ENCODE measurements around the gene RPS26. TPM values are rescaled to one million over a fixed set of nuclear protein-coding genes. Genes with fewer than 3 reads are reported as not detected.

Gene RPS26
- total RNA-seq, 1 experiment from 2014 or later = 60.4 TPM

DNA sequence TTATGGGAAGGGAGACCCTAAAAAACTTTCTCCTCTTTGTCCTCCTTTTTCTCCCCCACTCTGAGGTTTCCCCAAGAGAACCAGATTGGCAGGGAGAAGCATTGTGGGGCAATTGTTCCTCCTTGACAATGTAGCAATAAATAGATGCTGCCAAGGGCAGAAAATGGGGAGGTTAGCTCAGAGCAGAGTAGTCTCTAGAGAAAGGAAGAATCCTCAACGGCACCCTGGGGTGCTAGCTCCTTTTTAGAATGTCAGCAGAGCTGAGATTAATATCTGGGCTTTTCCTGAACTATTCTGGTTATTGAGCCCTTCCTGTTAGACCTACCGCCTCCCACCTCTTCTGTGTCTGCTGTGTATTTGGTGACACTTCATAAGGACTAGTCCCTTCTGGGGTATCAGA is 4.6 kb upstream of the RPS26 start:
- intact Hi-C loops (cut with micrococcal nuclease; ENCODE audit: unreplicated experiment) = no loop called here
- Histone ChIP-seq H3K9me3 (no peaks in the 10 kb centered on the region), H3K4me1 (peaks cover 7% of the 10 kb centered on the region), H3K27me3 (replicated peaks; ENCODE audit: control insufficient read depth, insufficient read depth, low read length) (no peaks in the 10 kb centered on the region), H3K36me3 (ENCODE audit: control insufficient read depth, insufficient read depth, low read length) (peaks cover 4% of the 10 kb centered on the region), H3K4me3 (ENCODE audit: low read depth, low read length) (no peak overlapping the region)
- H3K4me3 Mint-ChIP-seq (ENCODE audit: unreplicated experiment) = no peak overlapping the region
- DNase-seq = no peak
- H3K36me3 Mint-ChIP-seq (ENCODE audit: insufficient read depth, unreplicated experiment) = peaks cover 31% of the 10 kb centered on the region
- no TSS peak for BruUV-seq (replicated peaks)
- H3K27ac Mint-ChIP-seq (ENCODE audit: unreplicated experiment) = no peak overlapping the region
- H3K9me3 Mint-ChIP-seq (ENCODE audit: unreplicated experiment) = no peaks in the 10 kb centered on the region
- no peaks in the 10 kb centered on the region for H3K27me3 Mint-ChIP-seq (ENCODE audit: insufficient read depth, unreplicated experiment)
- POLR2A ChIA-PET = no interaction called here
- peaks cover 7% of the 10 kb centered on the region for H3K4me1 Mint-ChIP-seq (ENCODE audit: low read depth, unreplicated experiment)
- TF ChIP-seq, protein P1, sequence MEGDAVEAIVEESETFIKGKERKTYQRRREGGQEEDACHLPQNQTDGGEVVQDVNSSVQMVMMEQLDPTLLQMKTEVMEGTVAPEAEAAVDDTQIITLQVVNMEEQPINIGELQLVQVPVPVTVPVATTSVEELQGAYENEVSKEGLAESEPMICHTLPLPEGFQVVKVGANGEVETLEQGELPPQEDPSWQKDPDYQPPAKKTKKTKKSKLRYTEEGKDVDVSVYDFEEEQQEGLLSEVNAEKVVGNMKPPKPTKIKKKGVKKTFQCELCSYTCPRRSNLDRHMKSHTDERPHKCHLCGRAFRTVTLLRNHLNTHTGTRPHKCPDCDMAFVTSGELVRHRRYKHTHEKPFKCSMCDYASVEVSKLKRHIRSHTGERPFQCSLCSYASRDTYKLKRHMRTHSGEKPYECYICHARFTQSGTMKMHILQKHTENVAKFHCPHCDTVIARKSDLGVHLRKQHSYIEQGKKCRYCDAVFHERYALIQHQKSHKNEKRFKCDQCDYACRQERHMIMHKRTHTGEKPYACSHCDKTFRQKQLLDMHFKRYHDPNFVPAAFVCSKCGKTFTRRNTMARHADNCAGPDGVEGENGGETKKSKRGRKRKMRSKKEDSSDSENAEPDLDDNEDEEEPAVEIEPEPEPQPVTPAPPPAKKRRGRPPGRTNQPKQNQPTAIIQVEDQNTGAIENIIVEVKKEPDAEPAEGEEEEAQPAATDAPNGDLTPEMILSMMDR (IDR thresholded peaks at IDR 0.05; ENCODE audit: insufficient read depth in 1 of 2, low read depth in 1 of 2, low read length in 1 of 2, severe bottlenecking in 1 of 2, unreplicated experiment in 1 of 2) = no peak
- CTCF ChIA-PET = interaction anchor here (0.6 kb wide), 1 partner anchor 14 kb away, joined by 6 read pairs; no protein-coding TSS in a partner anchor

GRCh38 chr12:56038022-56038655 is 3.6 kb upstream of the RPS26 start:
- intact Hi-C loops (cut with micrococcal nuclease; ENCODE audit: unreplicated experiment) = no loop called here
- Histone ChIP-seq H3K9me3 (no peaks in the 10 kb centered on the region), H3K4me1 (peaks cover 7% of the 10 kb centered on the region), H3K36me3 (ENCODE audit: control insufficient read depth, insufficient read depth, low read length) (peaks cover under 1% of the 10 kb centered on the region), H3K4me3 (ENCODE audit: low read depth, low read length) (no peak overlapping the region), H3K27me3 (replicated peaks; ENCODE audit: control insufficient read depth, insufficient read depth, low read length) (no peaks in the 10 kb centered on the region)
- POLR2A ChIA-PET = interaction anchor here (0.6 to 1.1 kb wide), 2 partner anchors 31 to 45 kb away, joined by 3 to 6 read pairs; no protein-coding TSS in a partner anchor
- peaks cover 13% of the 10 kb centered on the region for H3K4me1 Mint-ChIP-seq (ENCODE audit: low read depth, unreplicated experiment)
- no TSS peak for BruUV-seq (replicated peaks)
- CTCF ChIA-PET = no interaction called here
- no peak for DNase-seq
- H3K27ac Mint-ChIP-seq (ENCODE audit: unreplicated experiment) = no peak overlapping the region
- no peak overlapping the region for H3K4me3 Mint-ChIP-seq (ENCODE audit: unreplicated experiment)
- no peaks in the 10 kb centered on the region for H3K9me3 Mint-ChIP-seq (ENCODE audit: unreplicated experiment)
- H3K36me3 Mint-ChIP-seq (ENCODE audit: insufficient read depth, unreplicated experiment) = peaks cover 34% of the 10 kb centered on the region
- H3K27me3 Mint-ChIP-seq (ENCODE audit: insufficient read depth, unreplicated experiment) = no peaks in the 10 kb centered on the region
- TF ChIP-seq, protein P1 (IDR thresholded peaks at IDR 0.05; ENCODE audit: insufficient read depth in 1 of 2, low read depth in 1 of 2, low read length in 1 of 2, severe bottlenecking in 1 of 2, unreplicated experiment in 1 of 2) = no peak

DNA sequence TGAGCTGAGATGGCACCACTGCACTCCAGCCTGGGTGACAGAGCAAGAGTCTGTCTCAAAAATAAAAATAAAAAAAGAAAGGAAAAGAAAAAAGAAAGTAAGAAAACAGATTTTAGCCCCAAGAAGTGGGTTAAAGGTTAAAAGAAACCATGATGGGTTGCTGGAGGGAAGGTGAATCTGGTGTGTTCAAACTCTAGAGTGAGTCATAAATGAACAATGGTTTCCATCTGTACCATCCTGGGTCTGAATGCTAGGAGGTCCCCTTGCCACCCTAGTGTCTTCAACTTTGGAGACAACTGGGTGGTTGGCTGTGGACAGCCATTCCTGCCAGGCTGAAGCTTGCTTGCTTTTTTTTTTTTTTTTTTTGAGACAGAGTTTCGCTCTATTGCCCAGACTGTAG is 1.6 kb upstream of the RPS26 start:
- no peak overlapping the region for H3K4me3 Mint-ChIP-seq (ENCODE audit: unreplicated experiment)
- Histone ChIP-seq H3K9me3 (no peaks in the 10 kb centered on the region), H3K27me3 (replicated peaks; ENCODE audit: control insufficient read depth, insufficient read depth, low read length) (no peaks in the 10 kb centered on the region), H3K4me1 (peaks cover 10% of the 10 kb centered on the region), H3K36me3 (ENCODE audit: control insufficient read depth, insufficient read depth, low read length) (no peaks in the 10 kb centered on the region; the same call in 1 of the 2 replicates), H3K4me3 (ENCODE audit: low read depth, low read length) (no peak overlapping the region)
- H3K4me1 Mint-ChIP-seq (ENCODE audit: low read depth, unreplicated experiment) = peaks cover 17% of the 10 kb centered on the region
- no peak for DNase-seq
- BruUV-seq (replicated peaks) = no TSS peak
- peaks cover 47% of the 10 kb centered on the region for H3K36me3 Mint-ChIP-seq (ENCODE audit: insufficient read depth, unreplicated experiment)
- TF ChIP-seq, protein P1 (IDR thresholded peaks at IDR 0.05; ENCODE audit: insufficient read depth in 1 of 2, low read depth in 1 of 2, low read length in 1 of 2, severe bottlenecking in 1 of 2, unreplicated experiment in 1 of 2) = no peak
- ChIA-PET CTCF (interaction anchor here (0.7 to 1.4 kb wide), 2 partner anchors 44 to 311 kb away, joined by 4 to 15 read pairs; partner anchors contain the start of gene SUOX), POLR2A (interaction anchor here (1.4 kb wide), 1 partner anchor 43 kb away, joined by 7 read pairs; the partner anchor contains the start of gene SUOX)
- H3K9me3 Mint-ChIP-seq (ENCODE audit: unreplicated experiment) = no peaks in the 10 kb centered on the region
- H3K27ac Mint-ChIP-seq (ENCODE audit: unreplicated experiment) = no peak overlapping the region
- intact Hi-C loops (cut with micrococcal nuclease; ENCODE audit: unreplicated experiment) = loop anchor here (5.0 kb wide), 1 partner anchor 218 kb away; no protein-coding TSS in a partner anchor
- no peaks in the 10 kb centered on the region for H3K27me3 Mint-ChIP-seq (ENCODE audit: insufficient read depth, unreplicated experiment)

All from Caco-2 (cell line).